GM23338 (cell line): ENCODE measurements around the gene LEMD2. TPM values are rescaled to one million over a fixed set of nuclear protein-coding genes. Genes with fewer than 3 reads are reported as not detected.

ENCODE experiments used
- ATAC-seq: fragments of 200-7000 bp; cut with Tn5 transposase; 3 replicates; pipeline ENCODE4 v1.9.1; 2020
- DNase-seq: peaks from one replicate; pipeline ENCODE4 v3.0.0-alpha.2; 2015; ENCODE audit warnings: low spot score
- H2AFZ ChIP-seq: fragments of 200-600 bp; sonication (generic); 2 replicates; pipeline ENCODE4 v1.8.0; 2016; ENCODE audit warnings: antibody characterized with exemption, mild to moderate bottlenecking, moderate library complexity
- H3F3A ChIP-seq: fragments of 200-600 bp; sonication (generic); replicated peaks from 2 replicates; pipeline ENCODE4 v1.8.0; 2017; ENCODE audit warnings: antibody characterized with exemption, mixed run types, low read depth
- H3K27ac ChIP-seq: fragments of 200-600 bp; sonication (generic); 2 replicates; pipeline ENCODE4 v1.6.1; 2016; ENCODE audit warnings: low read depth
- H3K27me3 ChIP-seq: fragments of 200-600 bp; sonication (generic); 2 replicates; pipeline ENCODE4 v1.8.0; 2016; ENCODE audit warnings: mild to moderate bottlenecking, mixed run types, moderate library complexity; ENCODE audit not compliant: insufficient read depth
- H3K36me3 ChIP-seq: fragments of 200-600 bp; sonication (generic); 2 replicates; pipeline ENCODE4 v1.8.0; 2016; ENCODE audit warnings: mild to moderate bottlenecking; ENCODE audit not compliant: insufficient read depth
- H3K4me1 ChIP-seq: fragments of 200-600 bp; sonication (generic); 2 replicates; pipeline ENCODE4 v1.8.0; 2016; ENCODE audit warnings: mild to moderate bottlenecking, moderate library complexity; ENCODE audit not compliant: insufficient read depth
- H3K4me2 ChIP-seq: fragments of 200-600 bp; sonication (generic); 2 replicates; pipeline ENCODE4 v1.7.1; 2017; ENCODE audit warnings: mixed run types
- H3K4me3 ChIP-seq: fragments of 200-600 bp; sonication (generic); 2 replicates; pipeline ENCODE4 v1.6.1; 2016; ENCODE audit warnings: mixed run types
- H3K79me2 ChIP-seq: fragments of 200-600 bp; sonication (generic); replicated peaks from 2 replicates; pipeline ENCODE4 v1.8.0; 2017; ENCODE audit warnings: mild to moderate bottlenecking; ENCODE audit not compliant: insufficient read depth
- H3K9me2 ChIP-seq: fragments of 200-600 bp; sonication (generic); 2 replicates; pipeline ENCODE4 v1.8.0; 2017; ENCODE audit not compliant: insufficient read depth
- H4K20me1 ChIP-seq: fragments of 200-600 bp; sonication (generic); replicated peaks from 2 replicates; pipeline ENCODE4 v1.8.0; 2017; ENCODE audit warnings: mild to moderate bottlenecking; ENCODE audit not compliant: insufficient read depth
- H3K27ac Mint-ChIP-seq: 2 replicates; pipeline ENCODE4 v1.8.0; 2020; ENCODE audit warnings: inconsistent platforms, mild to moderate bottlenecking, moderate library complexity, mixed read lengths
- H3K27me3 Mint-ChIP-seq: 3 replicates; pipeline ENCODE4 v1.8.0; 2022; ENCODE audit warnings: low read depth, mild to moderate bottlenecking, moderate library complexity, mixed read lengths, inconsistent platforms; ENCODE audit not compliant: insufficient read depth, poor library complexity
- H3K36me3 Mint-ChIP-seq: 3 replicates; pipeline ENCODE4 v1.8.0; 2021; ENCODE audit warnings: low read depth, mild to moderate bottlenecking, inconsistent platforms, moderate library complexity, mixed read lengths
- H3K4me1 Mint-ChIP-seq: 3 replicates; pipeline ENCODE4 v1.8.0; 2020; ENCODE audit warnings: mild to moderate bottlenecking, inconsistent platforms, mixed read lengths
- H3K4me3 Mint-ChIP-seq: 3 replicates; pipeline ENCODE4 v1.8.0; 2021; ENCODE audit warnings: moderate library complexity, mild to moderate bottlenecking, inconsistent platforms, mixed read lengths
- H3K9me3 Mint-ChIP-seq: 3 replicates; pipeline ENCODE4 v1.8.0; 2020; ENCODE audit warnings: moderate library complexity, mild to moderate bottlenecking, inconsistent platforms, mixed read lengths
- JUNB ChIP-seq: IDR thresholded peaks from one replicate; pipeline ENCODE4 v1.6.1; 2016; ENCODE audit warnings: antibody characterized with exemption; ENCODE audit not compliant: unreplicated experiment
- STAT1 ChIP-seq: IDR thresholded peaks from one replicate; pipeline ENCODE4 v1.6.1; 2016; ENCODE audit warnings: antibody characterized with exemption; ENCODE audit not compliant: unreplicated experiment
- polyA plus RNA-seq: library from polyadenylated mRNA; unstranded; fragments of >200 nt; fragmentation: Nextera tagmentation; extraction: Ambion mirVana; gene quantifications from 2 replicates; pipeline ENCODE4 v1.2.1, GENCODE V29; 2016
- total RNA-seq: library from RNA; depleted of rRNA; stranded (reverse); fragments of >200 nt; shearing (Covaris generic); gene quantifications from 2 replicates; pipeline ENCODE4 v1.2.3, GENCODE V29; 2014
- TF ChIP-seq, protein P1 (sequence below): IDR thresholded peaks from 2 replicates; pipeline ENCODE4 v1.6.1; 2016; ENCODE audit warnings: antibody characterized with exemption
- TF ChIP-seq, protein P2 (sequence below): fragments of 250-450 bp; sonication (Bioruptor Pico); IDR thresholded peaks from 2 replicates; pipeline ENCODE4 v1.5.0; 2020; ENCODE audit warnings: mild to moderate bottlenecking, moderate library complexity

The LEMD2 gene
- total and polyA plus RNA-seq, 2 experiments from 2014 or later: 28.6 to 64.7 TPM

- no peaks in the 10 kb centered on the region for H3K9me3 Mint-ChIP-seq
- H3K27me3 Mint-ChIP-seq: peaks cover 8% of the 10 kb centered on the region
- no peaks in the 10 kb centered on the region for H3K36me3 Mint-ChIP-seq
- H3K9me2 ChIP-seq: no peaks in the 10 kb centered on the region
- H3K27ac Mint-ChIP-seq: no peak overlapping the region; the same call in 1 of the 2 replicates
- H3K4me3 ChIP-seq: no peak overlapping the region
- TF ChIP-seq, protein P1, sequence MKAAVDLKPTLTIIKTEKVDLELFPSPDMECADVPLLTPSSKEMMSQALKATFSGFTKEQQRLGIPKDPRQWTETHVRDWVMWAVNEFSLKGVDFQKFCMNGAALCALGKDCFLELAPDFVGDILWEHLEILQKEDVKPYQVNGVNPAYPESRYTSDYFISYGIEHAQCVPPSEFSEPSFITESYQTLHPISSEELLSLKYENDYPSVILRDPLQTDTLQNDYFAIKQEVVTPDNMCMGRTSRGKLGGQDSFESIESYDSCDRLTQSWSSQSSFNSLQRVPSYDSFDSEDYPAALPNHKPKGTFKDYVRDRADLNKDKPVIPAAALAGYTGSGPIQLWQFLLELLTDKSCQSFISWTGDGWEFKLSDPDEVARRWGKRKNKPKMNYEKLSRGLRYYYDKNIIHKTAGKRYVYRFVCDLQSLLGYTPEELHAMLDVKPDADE: peak; percentile 88
- TF ChIP-seq JUNB (no peak), STAT1 (no peak)
- TF ChIP-seq, protein P2, sequence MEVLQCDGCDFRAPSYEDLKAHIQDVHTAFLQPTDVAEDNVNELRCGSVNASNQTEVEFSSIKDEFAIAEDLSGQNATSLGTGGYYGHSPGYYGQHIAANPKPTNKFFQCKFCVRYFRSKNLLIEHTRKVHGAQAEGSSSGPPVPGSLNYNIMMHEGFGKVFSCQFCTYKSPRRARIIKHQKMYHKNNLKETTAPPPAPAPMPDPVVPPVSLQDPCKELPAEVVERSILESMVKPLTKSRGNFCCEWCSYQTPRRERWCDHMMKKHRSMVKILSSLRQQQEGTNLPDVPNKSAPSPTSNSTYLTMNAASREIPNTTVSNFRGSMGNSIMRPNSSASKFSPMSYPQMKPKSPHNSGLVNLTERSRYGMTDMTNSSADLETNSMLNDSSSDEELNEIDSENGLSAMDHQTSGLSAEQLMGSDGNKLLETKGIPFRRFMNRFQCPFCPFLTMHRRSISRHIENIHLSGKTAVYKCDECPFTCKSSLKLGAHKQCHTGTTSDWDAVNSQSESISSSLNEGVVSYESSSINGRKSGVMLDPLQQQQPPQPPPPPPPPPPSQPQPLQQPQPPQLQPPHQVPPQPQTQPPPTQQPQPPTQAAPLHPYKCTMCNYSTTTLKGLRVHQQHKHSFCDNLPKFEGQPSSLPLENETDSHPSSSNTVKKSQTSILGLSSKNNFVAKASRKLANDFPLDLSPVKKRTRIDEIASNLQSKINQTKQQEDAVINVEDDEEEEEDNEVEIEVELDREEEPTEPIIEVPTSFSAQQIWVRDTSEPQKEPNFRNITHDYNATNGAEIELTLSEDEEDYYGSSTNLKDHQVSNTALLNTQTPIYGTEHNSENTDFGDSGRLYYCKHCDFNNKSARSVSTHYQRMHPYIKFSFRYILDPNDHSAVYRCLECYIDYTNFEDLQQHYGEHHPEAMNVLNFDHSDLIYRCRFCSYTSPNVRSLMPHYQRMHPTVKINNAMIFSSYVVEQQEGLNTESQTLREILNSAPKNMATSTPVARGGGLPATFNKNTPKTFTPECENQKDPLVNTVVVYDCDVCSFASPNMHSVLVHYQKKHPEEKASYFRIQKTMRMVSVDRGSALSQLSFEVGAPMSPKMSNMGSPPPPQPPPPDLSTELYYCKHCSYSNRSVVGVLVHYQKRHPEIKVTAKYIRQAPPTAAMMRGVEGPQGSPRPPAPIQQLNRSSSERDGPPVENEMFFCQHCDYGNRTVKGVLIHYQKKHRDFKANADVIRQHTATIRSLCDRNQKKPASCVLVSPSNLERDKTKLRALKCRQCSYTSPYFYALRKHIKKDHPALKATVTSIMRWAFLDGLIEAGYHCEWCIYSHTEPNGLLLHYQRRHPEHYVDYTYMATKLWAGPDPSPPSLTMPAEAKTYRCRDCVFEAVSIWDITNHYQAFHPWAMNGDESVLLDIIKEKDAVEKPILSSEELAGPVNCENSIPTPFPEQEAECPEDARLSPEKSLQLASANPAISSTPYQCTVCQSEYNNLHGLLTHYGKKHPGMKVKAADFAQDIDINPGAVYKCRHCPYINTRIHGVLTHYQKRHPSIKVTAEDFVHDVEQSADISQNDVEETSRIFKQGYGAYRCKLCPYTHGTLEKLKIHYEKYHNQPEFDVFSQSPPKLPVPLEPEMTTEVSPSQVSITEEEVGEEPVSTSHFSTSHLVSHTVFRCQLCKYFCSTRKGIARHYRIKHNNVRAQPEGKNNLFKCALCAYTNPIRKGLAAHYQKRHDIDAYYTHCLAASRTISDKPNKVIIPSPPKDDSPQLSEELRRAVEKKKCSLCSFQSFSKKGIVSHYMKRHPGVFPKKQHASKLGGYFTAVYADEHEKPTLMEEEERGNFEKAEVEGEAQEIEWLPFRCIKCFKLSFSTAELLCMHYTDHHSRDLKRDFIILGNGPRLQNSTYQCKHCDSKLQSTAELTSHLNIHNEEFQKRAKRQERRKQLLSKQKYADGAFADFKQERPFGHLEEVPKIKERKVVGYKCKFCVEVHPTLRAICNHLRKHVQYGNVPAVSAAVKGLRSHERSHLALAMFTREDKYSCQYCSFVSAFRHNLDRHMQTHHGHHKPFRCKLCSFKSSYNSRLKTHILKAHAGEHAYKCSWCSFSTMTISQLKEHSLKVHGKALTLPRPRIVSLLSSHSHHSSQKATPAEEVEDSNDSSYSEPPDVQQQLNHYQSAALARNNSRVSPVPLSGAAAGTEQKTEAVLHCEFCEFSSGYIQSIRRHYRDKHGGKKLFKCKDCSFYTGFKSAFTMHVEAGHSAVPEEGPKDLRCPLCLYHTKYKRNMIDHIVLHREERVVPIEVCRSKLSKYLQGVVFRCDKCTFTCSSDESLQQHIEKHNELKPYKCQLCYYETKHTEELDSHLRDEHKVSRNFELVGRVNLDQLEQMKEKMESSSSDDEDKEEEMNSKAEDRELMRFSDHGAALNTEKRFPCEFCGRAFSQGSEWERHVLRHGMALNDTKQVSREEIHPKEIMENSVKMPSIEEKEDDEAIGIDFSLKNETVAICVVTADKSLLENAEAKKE (CRISPR knock-in tag): no peak
- no peak overlapping the region for H3K4me2 ChIP-seq
- no peak overlapping the region for H2AFZ ChIP-seq
- H4K20me1 ChIP-seq: no peaks in the 10 kb centered on the region
- H3K4me1 Mint-ChIP-seq: peaks cover 48% of the 10 kb centered on the region
- peak overlapping the region; percentile 64; the same call in 1 of the 2 replicates for H3K27ac ChIP-seq
- no peaks in the 10 kb centered on the region for H3K36me3 ChIP-seq
- peaks cover 13% of the 10 kb centered on the region; the same call in 1 of the 2 replicates for H3F3A ChIP-seq
- DNase-seq: peak; percentile 90
- no peaks in the 10 kb centered on the region for H3K27me3 ChIP-seq
- H3K79me2 ChIP-seq: no peaks in the 10 kb centered on the region
- ATAC-seq: peak; percentile 79
- no peak overlapping the region for H3K4me3 Mint-ChIP-seq
- H3K4me1 ChIP-seq: peaks cover 40% of the 10 kb centered on the region
These were observed 26.9 kb upstream of the LEMD2 start for GRCh38 chr6:33815854-33816253.
